WI38 (cell line): ENCODE data around the gene GSTO2.

Source experiments
- H3K4me3 ChIP-seq: 2 replicates; pipeline ENCODE4 v1.5.1; 2011; ENCODE audit warnings: low read depth, mild to moderate bottlenecking, control low read depth, low read length
- TF ChIP-seq, protein P1 (sequence below): IDR thresholded peaks from 2 replicates; pipeline ENCODE4 v1.5.1; 2012; ENCODE audit warnings: low read depth, mild to moderate bottlenecking, control low read depth, low read length

The GSTO2 gene

GRCh38 chr10:104351919-104352318, 82.9 kb downstream of the GSTO2 start:
- no peak overlapping the region for H3K4me3 ChIP-seq

DNA sequence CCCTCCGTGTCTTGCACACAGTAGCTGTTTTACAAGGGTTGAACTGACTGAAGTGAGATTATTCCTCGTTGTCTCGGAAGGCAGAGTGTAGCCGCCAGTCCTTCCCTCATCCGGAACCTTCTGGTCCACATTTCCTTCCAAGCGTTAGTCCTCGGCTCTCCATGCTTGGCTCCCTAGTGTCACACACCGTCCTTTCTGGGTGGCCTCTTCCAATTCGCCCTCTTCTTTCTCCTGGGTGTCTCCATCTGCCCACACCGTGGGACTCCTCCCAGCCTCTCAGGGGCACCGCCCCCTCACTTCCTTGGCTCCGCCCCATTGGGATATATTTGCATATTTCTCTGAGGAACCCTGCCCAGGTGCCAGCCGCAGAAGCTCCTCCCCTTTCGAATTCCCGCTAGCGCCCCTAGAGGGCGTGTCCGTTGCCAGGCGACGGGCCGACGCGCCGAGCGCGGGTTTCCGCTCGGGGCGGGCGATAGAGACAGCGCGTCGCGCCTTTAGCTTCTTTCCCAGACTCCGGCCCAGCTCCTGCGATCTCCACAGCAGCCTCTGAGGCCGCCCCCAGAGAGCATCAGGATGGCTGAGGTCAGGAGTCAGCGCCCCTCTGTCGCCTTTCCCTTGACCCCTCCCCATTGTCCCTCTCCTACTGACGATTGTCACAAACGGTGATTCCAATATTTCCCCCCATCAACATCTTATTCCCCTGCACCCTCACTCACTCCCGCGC, 84.5 kb downstream of the GSTO2 start, which contains the start of gene CFAP58:
CFAP58 (plus strand) TSS at position 509 of the 724 bp plus-strand sequence; CDS start at position 574, 65 bp downstream.
- TF ChIP-seq, protein P1, sequence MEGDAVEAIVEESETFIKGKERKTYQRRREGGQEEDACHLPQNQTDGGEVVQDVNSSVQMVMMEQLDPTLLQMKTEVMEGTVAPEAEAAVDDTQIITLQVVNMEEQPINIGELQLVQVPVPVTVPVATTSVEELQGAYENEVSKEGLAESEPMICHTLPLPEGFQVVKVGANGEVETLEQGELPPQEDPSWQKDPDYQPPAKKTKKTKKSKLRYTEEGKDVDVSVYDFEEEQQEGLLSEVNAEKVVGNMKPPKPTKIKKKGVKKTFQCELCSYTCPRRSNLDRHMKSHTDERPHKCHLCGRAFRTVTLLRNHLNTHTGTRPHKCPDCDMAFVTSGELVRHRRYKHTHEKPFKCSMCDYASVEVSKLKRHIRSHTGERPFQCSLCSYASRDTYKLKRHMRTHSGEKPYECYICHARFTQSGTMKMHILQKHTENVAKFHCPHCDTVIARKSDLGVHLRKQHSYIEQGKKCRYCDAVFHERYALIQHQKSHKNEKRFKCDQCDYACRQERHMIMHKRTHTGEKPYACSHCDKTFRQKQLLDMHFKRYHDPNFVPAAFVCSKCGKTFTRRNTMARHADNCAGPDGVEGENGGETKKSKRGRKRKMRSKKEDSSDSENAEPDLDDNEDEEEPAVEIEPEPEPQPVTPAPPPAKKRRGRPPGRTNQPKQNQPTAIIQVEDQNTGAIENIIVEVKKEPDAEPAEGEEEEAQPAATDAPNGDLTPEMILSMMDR, result peak; percentile 62
- H3K4me3 ChIP-seq, result peak within 1 kb of the TSS; percentile 62

More at GRCh38 chr10:104351919-104352318, 82.9 kb downstream of the GSTO2 start:
- TF ChIP-seq, protein P1, result no peak
